GM21447 (cell line): ENCODE data around the gene DIS3L2.
"Not testable (repeated sequence)": the region's sequence is repeated elsewhere in the genome, so short reads cannot be mapped to it uniquely, and the experiment has no call there.

Experiments used
- ATAC-seq: cut with Tn5 transposase; IDR thresholded peaks from one replicate; pipeline ENCODE4 v1.9.1; 2021; ENCODE audit not compliant: unreplicated experiment

Gene DIS3L2

DNA sequence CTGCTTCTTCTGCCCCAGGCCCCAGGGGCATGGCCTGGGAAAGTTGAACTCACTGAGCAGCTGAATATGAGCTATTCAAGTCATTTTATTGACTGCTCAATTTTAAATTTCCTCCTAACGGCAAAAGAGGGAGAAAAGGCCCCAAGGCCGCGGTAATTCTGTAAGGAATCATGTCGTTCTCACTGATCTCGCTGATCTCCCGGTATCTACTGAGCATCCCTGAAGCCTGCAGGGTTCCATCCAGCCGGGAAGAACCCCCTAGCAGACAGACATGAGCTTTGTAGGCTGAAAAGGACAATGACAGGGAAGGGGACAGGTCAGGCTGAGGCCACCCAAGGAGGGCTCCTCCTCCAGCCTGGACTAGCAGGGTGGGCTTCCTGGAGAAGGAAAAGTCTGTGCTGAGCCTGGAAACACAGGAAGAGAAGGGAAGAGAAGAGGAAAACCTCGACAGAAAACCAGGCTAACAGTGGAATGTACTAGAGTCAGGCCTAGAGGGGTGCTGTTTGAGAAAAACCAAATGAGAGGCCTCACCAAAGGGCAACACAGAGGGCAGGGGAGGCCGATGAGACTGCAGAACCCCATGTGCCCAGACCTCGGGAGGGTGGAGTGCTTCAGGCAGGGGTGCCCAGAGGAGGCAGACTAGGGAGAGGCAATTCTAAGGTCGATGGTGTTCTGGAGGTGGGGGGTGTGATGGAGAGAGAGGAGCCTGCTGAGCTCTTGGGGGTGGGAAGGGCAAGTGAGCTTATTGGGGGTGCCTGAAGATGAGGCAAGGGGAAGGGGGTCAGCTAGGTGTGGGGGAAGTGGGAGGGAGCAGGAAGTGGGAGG, 32.4 kb upstream of the DIS3L2 start:
- no peak for ATAC-seq

DNA sequence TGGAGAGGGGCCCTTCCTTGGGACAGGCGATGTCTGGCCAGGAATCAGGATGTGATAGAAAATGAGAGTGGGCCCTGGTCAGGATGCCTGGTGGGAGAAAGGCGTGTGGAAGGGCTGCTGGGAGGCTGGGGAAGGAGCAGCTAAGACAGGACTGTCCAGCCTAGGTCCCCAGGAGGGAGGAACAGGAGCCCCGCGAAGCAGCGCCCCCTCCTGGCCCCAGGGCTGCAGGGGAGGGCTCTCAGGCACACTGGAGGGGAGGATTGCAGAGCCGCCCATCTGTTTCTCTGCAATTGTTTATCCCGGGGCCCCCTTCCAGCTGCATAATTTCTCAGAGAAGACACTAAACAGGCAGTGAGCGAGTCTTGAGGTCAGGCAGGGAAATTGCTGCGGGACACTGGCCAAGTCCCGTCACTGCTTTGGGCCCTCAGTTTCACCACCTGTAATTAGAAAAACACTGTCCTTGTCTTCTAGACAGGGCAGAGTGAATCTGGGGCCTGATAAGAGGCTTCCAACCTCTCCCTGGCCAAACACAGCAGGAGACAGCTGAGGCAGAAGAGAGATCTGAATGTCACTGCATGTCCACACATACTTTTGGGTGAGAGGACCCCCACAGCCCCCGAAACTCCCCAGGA, 31.4 kb upstream of the DIS3L2 start:
- ATAC-seq, result no peak

DNA sequence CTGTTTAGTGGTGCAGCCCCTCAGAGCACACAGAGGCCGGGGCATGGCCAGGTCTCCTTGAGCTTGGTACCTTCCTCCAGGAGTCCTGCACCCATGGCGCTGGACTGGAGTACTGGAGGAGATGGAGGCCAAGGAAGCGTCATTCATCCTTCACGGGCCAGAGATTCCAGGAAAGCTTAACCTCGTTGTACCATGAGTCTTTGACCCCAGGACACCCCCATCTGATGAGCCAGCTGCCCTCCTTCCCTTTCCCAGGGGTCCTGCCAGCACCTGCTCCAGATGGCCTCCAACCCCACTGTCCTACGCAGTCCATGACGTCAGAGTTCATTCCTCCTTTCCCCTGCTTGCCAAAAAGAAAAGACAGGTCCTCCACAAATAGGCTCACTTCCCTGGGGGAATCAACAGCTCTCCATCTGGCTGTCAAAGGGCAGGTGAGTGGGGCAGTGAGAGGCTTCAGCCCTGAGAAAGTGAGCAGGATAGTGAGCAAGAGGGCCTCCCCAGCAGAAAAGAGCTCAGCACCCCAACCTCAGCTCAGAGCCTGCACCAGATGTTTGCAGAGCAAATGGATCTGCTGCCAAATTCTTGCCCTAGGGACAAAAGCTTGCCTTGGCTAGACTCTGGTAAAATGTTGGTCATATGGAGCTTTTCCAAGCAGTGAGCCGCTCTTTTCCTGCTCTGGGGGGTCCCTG, 30.8 kb upstream of the DIS3L2 start:
- ATAC-seq, result no peak

DNA sequence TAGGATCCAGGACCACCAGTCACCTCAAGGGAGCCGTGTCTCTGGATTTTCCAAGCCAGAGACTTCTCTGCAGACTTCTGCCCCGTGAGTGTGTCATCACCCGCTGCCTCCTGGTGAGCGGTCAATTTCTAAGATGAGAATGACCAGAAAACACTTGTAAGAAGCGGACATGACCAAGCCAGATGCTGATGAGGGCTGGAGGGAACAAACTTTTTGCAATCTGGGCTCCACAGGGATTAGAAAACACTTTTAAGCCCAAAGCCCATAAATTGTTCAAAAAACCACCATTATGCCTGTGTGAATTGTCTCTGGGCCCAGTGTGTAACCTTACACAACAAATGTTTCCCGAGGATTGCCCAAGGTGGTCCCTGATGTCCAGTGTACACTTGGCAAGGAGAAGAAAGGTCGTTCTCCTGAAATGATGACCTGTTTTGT, 30.0 kb upstream of the DIS3L2 start:
- no peak for ATAC-seq

DNA sequence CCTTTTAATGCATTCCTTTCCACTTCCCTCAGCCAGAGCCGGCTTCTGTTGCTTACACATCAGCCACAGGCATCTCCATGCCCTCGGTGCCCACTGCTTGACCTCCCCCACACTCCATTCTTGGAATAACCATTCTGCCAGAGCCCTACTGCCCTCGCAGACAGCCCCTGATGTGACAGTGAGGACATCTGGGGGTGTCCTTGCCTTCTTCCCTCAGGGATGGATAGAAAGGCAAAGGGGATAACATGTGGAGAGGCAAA, 28.9 kb upstream of the DIS3L2 start:
- ATAC-seq, result no peak

DNA sequence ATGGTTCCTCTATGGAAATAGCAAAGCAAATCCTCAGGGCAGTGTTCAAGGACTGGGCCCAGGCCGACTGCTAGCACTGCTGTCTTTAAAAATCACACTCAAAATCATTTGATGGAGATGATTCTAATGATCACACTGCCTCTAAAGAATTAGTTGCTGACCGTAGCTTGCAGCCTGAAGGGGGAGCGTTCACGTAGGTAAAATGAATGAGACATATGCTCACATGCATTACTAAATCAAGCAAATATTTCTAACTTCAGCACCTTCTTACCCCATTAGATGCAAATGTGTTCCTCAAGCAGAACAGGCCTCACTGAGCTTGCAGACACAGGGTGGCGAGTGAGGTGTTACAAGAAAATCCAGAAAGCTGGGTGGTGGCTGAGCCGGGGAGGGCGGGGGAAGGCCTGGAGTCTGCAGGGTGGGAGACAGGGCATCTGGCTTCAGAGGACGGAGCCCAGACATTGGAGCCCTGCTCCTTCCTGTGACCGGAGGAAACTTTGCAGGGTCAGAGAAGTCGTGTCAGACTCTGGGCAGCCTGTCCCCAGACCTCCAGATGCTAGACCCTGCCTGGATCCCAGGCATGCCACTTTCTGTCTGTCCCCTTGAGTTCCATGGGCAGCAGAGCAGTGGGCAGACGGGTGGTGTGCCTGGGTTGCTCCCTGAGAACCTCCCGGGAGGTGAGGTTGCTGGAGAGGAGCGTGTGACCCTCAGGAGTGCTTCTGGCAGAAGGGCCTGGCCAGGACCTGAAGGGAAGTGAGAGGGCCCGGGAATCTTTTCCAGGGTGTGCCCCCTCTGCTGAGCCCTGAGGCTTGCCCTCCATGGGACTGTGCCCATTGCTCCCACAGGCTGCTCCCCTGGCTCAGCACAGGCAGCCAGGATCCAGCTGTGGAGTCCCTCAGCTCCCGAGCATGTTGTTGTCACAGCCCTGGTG, 28.3 kb upstream of the DIS3L2 start:
- ATAC-seq, result no peak

DNA sequence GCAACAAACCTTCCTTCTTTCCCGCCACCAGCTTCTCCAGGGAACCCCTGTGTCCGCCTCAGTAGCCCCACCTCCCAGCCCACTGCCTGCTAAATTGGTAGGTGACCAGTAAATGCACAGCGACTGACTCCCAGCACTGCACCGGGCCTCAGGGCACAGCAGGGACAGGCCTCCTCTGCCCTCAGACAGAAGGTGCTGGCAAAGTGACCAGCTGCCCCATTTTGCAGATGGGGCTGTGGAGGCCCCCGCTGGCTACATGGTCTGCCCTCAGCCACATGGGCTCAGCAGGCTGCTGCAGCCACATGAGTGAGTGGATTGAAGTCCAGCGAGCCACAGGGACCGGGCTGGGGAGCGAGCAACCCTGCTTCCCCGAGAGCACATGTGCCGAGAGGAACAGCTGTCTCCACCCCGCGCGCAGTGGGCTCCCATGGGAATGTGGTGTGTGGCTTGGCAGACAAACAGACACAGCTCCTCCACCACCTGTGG, 27.6 kb upstream of the DIS3L2 start:
- no peak for ATAC-seq

DNA sequence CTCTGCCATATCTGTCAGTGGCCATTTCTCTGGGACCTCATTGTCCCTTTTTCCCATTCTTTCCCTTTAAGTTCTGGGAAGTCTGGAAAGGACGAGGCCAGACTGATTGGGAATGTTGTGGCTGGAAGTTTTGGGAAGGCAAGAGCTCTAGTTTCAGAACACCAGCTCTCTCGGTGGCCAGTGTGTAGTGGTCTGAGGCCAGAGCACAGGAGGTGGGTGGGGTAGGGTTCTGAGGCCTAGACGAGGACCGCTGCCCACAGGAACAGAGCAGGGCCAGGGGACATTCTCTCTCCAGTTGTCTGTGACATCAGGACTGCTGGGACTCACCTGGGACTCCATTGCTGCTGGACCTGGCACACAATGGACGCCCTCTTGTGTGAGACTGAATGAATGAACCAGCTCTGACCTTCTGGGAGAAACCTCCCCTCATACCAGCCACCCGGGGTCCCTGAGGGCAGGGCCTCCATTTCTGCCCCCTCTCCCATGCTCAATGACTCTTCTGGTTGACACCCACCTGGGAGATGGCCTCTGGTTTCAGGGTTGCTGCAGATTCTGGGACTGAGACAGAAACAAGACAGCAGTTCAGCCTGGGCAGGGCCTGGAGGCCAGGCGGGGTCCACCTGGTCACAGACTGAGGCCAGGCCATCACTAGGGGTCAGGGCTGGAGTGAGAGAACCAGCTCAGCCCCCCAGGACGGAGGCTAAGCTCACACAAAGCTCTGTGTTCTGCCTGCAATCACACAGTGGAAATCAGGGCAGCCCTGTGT, 26.9 kb upstream of the DIS3L2 start:
- no peak for ATAC-seq

DNA sequence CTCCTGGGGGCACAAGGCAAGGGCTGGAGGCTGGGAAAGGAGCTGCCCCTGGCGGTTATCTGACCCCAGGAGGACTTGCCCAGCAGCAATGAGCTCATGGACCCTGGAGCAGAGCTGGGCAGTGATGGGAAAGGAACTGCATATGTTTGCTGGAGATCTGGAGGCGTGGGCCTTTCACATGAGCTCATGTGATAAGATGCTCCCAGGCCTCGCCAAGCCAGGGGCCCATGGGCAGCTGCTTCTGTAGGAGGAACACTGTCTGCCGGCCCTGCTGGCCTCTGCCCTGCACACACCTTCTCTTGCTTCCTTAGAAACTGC, 26.3 kb upstream of the DIS3L2 start:
- no peak for ATAC-seq

DNA sequence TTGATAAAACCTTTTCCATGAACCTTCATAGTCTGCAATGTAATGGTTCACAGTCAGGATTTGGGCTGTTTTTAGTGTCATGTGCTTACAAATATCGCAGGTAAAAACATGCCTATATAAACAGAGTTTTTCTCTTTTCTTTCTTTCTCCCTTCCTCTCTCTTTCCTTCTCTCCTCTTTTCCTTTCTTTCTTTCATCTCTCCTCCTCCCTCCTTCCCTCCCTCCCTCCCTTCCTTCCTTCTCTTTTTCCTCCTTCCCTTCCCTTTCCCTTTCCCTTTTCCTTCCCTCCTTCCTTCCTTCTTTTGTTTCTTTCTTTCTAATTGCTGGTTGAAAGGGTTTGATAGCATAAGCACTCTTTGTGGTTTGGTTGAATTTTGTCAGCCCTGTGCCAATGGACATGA, 25.7 kb upstream of the DIS3L2 start:
- ATAC-seq, result no peak

DNA sequence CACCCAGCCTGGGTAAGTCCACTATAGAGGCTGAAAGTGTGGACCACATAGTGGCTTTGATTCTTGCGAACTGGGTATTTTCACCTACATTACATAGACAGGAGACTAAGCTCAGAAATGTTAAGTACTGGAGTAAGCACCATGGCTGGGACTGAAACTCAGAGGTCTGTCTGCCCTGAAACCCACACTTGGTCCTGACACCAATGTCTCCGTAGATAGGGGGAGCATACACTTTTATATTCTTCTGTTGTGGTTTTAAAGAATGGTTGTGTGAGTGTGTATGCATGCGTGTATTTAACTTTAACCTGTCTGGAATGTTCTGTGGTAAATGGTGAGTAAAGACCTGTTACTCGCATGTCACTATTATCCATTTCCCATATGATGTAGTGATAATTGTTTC, 25.0 kb upstream of the DIS3L2 start:
- ATAC-seq, result no peak

DNA sequence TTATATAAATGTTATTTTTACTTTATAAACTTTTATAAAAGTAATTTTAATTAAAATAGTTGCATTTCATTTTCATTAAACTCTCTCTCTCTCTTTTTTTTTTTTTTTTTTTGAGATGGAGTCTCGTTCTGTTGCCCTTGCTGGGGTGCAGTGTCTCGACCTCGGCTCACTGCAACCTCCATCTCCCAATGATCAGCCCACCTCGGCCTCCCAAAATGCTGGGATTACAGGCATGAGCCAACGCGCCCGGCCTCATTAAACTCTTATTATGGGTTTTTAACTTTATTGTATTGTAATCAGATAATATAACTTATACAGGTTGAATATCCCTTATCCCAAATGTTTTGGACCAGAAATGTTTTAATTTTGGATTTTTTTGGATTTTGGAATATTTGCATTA, 24.5 kb upstream of the DIS3L2 start:
- no peak for ATAC-seq

DNA sequence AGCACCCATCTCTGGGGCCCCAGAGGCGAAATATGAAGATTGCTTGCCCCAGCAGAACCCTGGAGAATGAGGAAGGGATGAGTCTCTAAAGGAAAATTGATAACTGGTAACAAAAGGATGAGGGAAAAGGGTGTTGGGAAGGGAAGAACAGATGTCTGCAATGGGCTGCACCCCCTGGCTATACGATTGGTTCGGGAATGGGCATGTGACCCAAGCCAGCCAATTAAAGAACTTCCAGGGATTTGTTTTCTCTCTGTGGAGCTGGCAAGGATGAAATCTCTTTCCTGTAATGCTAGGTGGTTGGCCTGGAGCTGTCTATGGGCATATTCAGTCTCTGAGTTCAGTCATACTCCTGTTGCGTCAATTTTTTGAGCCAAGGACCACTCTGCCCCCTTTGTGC, 22.5 kb upstream of the DIS3L2 start:
- ATAC-seq, result no peak

DNA sequence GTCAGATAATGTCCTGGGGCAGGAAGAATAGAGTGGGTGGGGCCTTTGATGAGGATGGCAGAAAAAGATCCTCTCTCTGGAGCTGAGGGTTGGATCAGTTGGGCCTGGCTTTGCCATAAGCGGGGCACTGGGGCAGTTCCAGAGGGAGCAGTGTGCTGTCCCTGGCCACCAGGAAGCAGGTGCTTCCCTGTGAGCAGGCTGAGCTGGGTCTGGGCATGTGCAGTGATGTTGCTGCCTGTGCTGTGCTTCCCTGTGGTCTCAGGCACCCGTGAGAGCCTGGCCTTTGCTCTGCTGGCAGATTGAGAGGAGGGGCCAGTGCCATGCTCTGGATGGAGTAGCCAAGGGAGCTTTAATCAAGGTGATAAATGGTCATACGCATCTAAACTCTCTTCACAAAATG, 20.7 kb upstream of the DIS3L2 start:
- no peak for ATAC-seq

DNA sequence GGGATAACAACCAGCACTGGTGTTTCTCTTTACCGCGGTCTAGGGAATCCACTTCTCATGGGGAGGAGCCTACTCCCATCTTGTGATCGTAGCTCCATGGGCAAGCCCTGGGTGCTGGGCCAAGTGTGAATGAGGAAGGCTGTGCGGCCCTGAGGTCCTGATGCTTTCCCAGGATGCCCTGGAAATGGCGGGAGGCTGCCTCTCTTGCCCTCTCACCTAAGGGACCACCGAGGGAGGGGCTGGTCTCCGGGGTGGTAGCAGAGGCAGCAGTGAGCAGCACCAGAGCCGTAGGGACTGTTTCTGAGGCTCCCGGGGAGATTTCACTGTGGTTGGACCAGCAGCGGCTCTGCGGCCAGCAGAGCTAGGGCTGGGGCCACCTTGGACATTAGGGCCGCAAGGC, 19.8 kb upstream of the DIS3L2 start:
- ATAC-seq, result no peak

DNA sequence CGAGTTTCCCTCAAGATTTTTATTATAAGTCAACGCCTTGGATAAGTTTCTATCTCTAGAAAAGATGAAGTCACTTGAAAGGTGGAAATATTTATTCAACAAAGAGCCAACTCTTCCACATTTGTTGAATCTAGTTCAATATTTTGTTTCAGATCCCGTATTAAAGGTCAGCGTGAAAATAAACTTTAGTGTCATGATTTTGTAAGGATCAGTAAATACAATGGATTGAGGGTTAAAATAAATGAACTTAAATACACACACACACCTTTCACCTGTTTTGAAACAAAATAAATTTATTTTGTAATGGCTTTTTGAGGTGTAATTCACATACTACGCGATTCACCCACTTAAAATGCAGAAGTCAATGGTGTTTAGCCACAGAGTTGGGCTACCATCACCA, 19.3 kb upstream of the DIS3L2 start:
- no peak for ATAC-seq

DNA sequence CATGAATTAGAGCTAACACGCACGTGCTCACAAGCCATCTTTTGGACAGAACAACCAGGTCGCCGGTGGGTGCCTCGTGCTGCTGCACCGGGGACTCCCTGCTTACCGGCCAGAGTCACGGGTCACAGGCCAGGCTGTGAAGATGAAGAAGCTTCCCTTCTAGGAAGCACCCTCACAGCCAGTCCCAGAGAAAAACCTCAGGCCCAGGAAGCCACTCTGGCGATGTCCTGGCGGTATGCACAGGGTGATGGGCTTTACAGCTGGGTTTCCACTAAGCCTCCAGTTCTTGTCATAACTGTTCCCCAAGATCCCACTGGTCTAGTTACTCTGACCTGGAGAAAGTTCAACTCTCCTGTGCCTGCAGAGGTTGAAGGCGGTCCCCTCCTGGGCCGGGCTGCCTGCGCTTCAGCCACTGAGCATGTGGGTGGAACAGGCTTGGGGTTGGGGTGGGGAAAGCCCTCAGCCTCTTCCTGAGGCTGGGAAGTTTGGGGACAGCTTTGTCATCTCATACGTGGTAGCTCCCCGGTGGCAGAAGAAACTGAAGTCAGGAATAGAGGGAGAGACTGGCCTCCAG, 15.2 kb upstream of the DIS3L2 start:
- no peak for ATAC-seq

DNA sequence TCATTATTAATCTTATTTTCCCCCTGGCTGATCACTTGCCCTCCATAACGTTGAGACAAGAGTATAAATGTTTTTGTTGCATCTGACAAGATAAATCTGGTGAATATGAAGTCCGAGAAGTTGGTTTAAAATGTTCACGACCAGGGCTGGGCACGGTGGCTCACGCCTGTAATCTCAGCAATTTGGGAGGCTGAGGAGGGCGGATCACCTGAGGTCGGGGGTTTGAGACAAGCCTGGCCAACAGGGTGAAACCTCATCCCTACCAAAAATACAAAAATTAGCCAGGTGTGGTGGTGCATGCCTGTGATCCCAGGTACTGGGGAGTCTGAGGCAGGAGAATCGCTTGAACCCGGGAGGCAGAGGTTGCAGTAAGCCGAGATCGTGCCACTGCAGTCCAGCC, 14.4 kb upstream of the DIS3L2 start:
- ATAC-seq, result not testable (repeated sequence)

DNA sequence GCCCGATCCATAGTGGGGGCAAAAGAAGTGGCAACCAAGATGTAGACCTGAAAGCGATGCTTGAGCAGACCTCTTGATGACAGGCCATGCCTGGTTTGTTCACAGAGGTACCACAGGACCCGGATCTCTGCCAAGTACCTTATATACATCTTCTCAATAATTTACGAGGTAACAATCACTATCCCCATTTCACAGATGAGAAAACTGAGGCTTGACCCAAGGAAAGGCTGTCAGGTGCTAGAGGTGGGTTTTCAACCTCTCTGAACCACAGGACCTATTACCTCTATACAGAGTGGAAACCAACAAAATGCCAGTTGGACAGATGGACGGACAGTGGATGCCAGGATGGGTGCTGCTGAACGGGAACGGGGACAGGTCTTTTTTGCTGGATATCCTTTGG, 13.8 kb upstream of the DIS3L2 start:
- no peak for ATAC-seq

DNA sequence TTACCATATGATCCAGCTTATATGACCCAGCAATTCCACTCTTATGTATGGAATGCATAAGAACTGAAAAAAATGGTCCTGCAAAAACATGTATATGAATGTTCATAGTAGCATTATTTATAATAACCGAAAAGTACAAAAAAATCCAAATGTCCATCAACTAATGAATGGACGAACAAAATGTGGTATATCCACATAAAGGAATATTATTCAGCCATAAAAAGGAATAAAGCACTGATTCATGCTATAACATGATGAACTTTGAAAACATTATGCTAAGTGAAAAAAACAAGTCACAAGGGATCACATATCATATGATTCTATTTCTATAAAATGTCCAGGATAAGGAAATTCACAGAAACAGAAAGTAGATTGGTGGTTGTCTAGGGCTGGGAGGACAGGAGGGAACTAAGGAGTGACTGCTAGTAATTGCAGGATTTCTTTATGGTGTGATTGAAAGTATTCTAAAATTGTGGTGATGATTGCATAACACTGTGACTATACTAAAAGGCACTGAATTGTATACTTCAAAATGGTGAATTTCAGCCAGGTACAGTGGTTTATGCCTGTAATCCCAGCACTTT, 10.0 kb upstream of the DIS3L2 start:
- ATAC-seq, result no peak
